SKM-1 (cell line): ENCODE results near the gene HNMT.

ENCODE experiments used
- DNase-seq: peaks from one replicate; lab custom pipeline; 2025; ENCODE audit not compliant: unreplicated experiment; lab: John Stamatoyannopoulos, UW

Gene HNMT

GRCh38 chr2:138009622-138010021 is 45.3 kb downstream of the HNMT start:
- DNase-seq, result no peak

GRCh38 chr2:138010890-138011289 is 46.6 kb downstream of the HNMT start:
- DNase-seq, result no peak

- DNase-seq, result no peak
Measured at GRCh38 chr2:138012082-138012481, 47.8 kb downstream of the HNMT start.

GRCh38 chr2:138012968-138013367 is 48.7 kb downstream of the HNMT start:
- DNase-seq, result no peak

GRCh38 chr2:138013639-138014038 is 49.4 kb downstream of the HNMT start:
- no peak for DNase-seq

- DNase-seq, result no peak
Measured at GRCh38 chr2:138015494-138015893, 51.2 kb downstream of the HNMT start.

- no peak for DNase-seq
Measured at GRCh38 chr2:138016351-138017087, 52.2 kb downstream of the HNMT start.

GRCh38 chr2:138017824-138018223 is 53.6 kb downstream of the HNMT start:
- DNase-seq, result no peak

GRCh38 chr2:138018866-138019688 is 54.8 kb downstream of the HNMT start:
- no peak for DNase-seq

GRCh38 chr2:138020432-138020831 is 56.2 kb downstream of the HNMT start:
- DNase-seq, result no peak

- no peak for DNase-seq
Measured at GRCh38 chr2:138021154-138021553, 56.9 kb downstream of the HNMT start.

GRCh38 chr2:138023298-138023697 is 59.0 kb downstream of the HNMT start:
- DNase-seq, result no peak

- DNase-seq, result no peak
Measured at GRCh38 chr2:138023976-138024375, 59.7 kb downstream of the HNMT start.

GRCh38 chr2:138026111-138027020 is 62.1 kb downstream of the HNMT start:
- DNase-seq, result no peak

GRCh38 chr2:138028538-138028937 is 64.3 kb downstream of the HNMT start:
- peak; percentile 72 for DNase-seq

GRCh38 chr2:138029276-138029675 is 65.0 kb downstream of the HNMT start:
- DNase-seq, result no peak

GRCh38 chr2:138030459-138030858 is 66.2 kb downstream of the HNMT start:
- no peak for DNase-seq

- no peak for DNase-seq
Measured at GRCh38 chr2:138032334-138032733, 68.1 kb downstream of the HNMT start.

- DNase-seq, result no peak
Measured at GRCh38 chr2:138034536-138034935, 70.3 kb downstream of the HNMT start.

GRCh38 chr2:138035608-138036217 is 71.4 kb downstream of the HNMT start:
- DNase-seq, result no peak

- no peak for DNase-seq
Measured at GRCh38 chr2:138036522-138036921, 72.2 kb downstream of the HNMT start.
